Stimulated activated CD8-positive, alpha-beta memory T cell treated with anti-CD3 and anti-CD28 coated beads, Interleukin-4, amount 100 ng/mL, for 4 hours (primary cell): Measurements from ENCODE around the gene SPATA32.
"Not testable (repeated sequence)": the region's sequence is repeated elsewhere in the genome, so short reads cannot be mapped to it uniquely, and the experiment has no call there.

Experiments used
- DNase-seq, 2 donors: peaks; one replicate each; pipeline ENCODE4 v3.0.0-alpha.2; 2020; ENCODE audit warnings: low read depth in 2 of 2, low spot score in 1 of 2

Gene SPATA32

DNA sequence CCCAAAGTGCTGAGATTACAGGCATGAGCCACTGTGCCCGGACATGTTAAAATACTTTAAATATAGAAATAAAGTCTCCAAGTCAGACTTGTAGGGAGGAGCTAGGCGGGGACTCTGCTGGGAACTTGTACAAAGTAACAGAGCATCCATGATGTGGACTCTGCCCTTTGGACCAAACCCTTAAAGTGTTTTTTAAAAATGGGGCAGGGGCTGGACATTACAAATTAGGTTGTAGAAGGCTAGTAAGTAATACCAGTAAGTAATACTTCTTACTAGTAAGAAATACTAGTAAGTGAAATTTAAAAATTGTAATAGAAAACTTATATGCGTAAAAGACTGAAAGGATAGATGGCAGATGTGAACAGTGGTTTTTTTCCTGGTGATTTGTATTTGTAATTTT is 9.7 kb upstream of the SPATA32 start:
- no peak for DNase-seq

DNA sequence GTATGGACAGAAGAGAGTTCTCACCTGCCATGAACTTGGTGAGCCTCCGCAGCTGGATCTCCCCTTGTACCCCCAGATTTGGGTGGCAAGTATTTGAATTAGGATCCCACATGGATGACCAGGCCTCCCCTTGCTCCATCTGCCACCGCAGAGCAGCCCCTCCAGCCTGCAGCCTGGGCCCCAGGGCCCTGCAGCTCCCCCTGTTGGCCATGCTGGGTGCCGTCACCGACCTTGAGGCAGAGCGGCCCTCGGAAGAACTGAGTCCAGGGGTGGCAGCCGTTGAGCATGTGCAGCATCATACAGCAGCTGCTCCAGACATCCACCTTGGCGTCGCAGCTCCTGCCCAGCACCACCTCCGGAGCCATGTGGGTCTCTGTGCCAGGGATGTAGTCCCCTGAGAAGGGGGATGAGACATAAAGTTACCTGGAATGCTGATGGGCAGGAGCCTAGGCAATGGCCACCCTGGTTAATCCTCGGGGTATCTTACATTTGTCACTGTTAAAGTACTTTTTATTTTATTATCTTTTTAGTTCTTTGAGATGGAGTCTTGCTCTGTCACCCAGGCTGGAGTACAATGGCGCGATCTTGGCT is 9.0 kb upstream of the SPATA32 start:
- DNase-seq: no peak

DNA sequence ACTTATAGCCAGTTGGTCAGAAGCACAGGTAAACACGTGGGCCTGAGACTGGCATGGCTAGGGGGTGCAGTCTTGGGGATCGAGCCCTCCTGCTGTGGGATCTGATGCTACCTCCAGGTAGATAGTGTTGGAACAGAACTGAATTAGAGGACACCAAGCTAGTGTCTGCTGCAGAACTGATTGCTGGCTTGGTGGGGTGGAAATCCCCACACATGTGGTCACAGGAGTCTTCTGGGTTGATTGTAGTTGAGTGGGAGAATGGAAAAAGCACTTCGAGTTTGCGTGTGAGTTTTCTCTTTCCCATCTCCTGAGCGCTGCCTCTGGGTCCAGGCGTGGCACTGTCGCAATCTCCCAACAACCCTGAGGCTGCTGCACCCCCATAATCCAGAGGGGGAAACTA is 8.0 kb upstream of the SPATA32 start:
- no peak for DNase-seq

GRCh38 chr17:45267436-45268055 is 5.7 kb upstream of the SPATA32 start:
- no peak for DNase-seq

- no peak for DNase-seq
These were observed 4.6 kb upstream of the SPATA32 start for GRCh38 chr17:45266372-45266926.

DNA sequence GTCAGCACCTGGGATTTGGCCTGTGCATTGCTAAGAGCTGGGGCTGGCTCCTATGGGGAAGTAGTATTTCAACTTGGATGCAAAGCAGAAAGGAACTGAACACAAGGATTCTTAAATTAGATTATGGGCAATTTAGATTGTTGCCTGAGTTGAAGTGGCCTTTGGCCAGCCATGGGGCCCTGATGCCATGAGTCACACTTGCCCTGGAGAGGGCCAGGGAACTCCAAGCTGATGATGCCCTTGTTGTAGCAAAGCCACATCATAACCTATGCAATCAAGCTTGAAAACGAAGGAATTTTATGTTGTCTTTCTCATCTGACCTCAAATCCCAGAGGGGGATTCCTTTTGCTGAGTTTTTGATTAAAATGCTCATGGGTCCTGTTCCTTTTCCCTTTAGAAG is 3.9 kb upstream of the SPATA32 start:
- no peak for DNase-seq

GRCh38 chr17:45264988-45265387 is 3.1 kb upstream of the SPATA32 start:
- DNase-seq: no peak

- DNase-seq: no peak
These were observed 2.5 kb upstream of the SPATA32 start for GRCh38 chr17:45264430-45264829.

GRCh38 chr17:45263477-45263860 is 1.6 kb upstream of the SPATA32 start:
- DNase-seq: no peak

DNA sequence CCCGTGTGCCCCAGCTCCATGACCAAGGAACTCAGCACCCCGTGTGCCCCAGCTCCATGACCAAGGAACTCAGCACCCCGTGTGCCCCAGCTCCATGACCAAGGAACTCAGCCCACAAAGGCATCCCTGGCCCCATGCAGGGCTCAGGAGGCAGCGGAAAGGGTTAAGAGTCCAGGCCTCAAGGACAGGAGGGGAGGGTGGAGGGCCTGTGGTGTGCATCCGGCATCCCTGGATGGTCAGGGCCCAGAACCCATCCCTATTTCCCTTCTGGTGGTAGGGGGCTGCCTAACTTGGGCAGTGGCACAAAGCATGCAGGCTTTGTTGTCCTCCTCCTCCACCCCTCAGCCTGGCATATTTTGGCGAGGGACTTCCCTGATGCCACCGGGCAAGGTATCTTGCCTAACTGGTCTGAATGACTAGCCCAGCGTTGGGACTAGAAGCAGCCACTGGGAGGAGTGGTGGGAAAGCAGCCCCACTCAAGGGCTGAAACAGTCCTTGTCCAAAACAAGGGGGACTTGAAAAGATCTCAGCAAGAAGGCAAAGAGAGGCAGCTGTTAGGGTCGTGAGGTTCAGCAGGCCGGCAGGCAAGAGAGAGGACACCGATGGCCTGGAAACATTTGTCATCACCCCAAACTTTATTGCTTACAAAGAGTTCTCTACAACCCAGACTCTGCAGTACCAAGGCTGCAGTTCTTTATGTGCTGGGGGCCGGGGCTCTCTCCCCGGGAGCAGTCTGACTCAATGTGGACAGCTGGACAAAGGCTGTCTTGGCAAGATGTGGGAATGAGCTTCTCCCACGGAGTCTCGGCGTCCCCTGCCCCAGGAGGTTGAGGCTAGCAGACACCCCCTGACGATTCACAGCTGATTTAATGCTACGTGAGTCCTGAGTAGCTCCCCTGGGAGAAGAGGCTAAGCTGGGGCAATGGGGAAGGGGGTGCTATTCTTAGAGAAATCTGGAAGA is 902 bp upstream of the SPATA32 start:
- DNase-seq: no peak

- DNase-seq: no peak
These were observed 1.6 kb downstream of the SPATA32 start for GRCh38 chr17:45260204-45260783.

DNA sequence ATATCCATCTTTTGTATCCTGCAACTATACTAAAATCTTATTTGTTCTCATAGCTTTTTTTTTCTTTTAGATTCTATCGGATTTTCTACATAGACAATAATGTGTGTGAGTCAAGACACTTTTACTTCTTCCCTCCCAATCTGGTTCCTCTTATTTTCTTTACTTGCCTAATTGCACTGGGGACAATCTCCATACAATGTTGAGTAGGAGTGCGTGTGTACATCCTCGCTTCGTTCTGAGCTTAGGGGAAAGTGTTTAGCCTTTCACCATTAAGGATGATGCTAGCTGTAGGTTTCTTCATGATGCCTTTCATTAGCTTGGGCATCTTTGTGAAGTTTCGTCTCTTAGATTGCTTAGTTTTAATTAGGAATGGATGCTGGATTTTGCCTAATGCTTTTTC is 2.9 kb downstream of the SPATA32 start:
- DNase-seq: no peak

GRCh38 chr17:45257115-45257514 is 4.8 kb downstream of the SPATA32 start:
- DNase-seq: no peak

DNA sequence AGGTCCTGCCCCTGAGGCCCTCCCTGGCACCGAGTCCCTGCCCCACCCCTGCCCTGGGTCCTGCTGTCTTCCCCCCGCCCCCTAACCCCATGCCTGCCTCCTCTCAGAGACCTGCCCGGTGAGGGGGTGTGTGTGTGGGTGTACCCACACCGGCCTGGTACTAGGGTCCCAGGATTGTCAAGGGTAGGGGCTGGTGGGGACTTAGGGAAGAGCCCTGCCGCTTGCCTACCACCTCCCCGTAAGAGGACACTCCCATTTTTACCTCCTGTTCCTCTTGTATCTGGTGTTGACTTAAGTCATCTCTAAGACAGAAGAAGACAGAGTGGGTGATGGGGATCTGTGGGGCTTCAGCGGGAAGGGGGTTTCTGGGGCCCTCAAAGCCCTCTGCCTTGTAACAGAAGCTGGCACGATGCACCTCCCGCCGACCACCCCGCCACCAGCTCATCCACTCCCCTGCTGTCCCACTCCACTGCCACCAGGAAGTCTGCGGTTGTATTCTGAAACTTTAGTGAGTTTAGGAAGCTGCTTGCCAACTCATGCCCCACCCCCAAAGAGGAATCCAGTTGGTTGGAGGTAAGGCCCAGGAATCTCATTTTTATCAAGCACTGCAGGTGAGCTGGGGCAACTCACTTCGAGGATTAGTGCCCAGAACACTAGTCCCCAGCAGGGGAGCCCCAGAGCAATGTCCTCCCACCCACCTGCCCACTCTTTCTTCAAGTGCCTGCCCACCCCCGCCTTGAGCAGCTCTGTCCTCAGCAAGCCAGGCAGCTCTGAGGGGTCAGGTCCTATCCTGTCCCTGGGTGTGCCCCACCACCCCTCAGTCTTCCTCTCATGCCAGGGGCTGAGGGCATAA is 5.6 kb downstream of the SPATA32 start:
- no peak for DNase-seq

GRCh38 chr17:45255358-45255757 is 6.5 kb downstream of the SPATA32 start:
- DNase-seq: no peak

GRCh38 chr17:45253879-45254278 is 8.0 kb downstream of the SPATA32 start:
- DNase-seq: no peak

GRCh38 chr17:45253237-45253636 is 8.7 kb downstream of the SPATA32 start:
- not testable (repeated sequence) for DNase-seq

DNA sequence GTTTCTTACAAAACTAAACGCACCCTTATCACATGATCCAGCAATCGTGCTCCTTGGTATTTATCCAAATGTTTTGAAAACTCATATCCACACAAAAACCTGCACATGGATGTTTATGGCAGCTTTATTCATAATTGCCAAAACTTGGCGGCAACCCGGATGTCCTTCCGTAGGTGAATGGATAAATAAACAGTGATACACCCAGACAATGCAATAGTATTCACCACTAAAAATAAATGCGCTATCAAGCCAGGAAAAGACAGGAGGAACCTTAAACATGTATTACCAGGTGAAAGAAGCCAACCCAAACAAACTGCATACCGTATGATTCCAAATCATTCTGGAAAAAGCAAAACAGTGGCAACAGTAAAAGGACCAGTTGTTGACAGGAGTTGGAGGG is 10.0 kb downstream of the SPATA32 start:
- no peak for DNase-seq

GRCh38 chr17:45248132-45248957 is 13.5 kb downstream of the SPATA32 start:
- DNase-seq: peak; percentile 63 to 74
